ENCODE results near the gene ATXN7L1. TPM values are rescaled to one million over a fixed set of nuclear protein-coding genes. Genes with fewer than 3 reads are reported as not detected.

ATXN7L1 gene
- total RNA-seq, 2 experiments from 2014 or later = 0.59 TPM; not detected in 1

- Histone ChIP-seq H4K20me1 (ENCODE audit: insufficient read depth, low read length) (no peaks in the 10 kb centered on the region), H3K36me3 (ENCODE audit: insufficient read depth, low read length) (no peaks in the 10 kb centered on the region)
- POLR2A ChIA-PET = interaction anchor here (0.7 kb wide), 1 partner anchor 308 kb away, joined by 4 read pairs; no protein-coding TSS in a partner anchor
Observed at GRCh38 chr7:105662998-105663397, 213.4 kb downstream of the ATXN7L1 start.

GRCh38 chr7:105661625-105662024 is 214.8 kb downstream of the ATXN7L1 start:
- CTCF ChIA-PET (ENCODE audit: unreplicated experiment) = no interaction called here

More at GRCh38 chr7:105662998-105663397, 213.4 kb downstream of the ATXN7L1 start:
- no peak for DNase-seq (ENCODE audit: low spot score)
- TF ChIP-seq CTCF (conservative IDR thresholded peaks at IDR 0.05; ENCODE audit: low read length) (no peak), EZH2phosphoT487 (IDR thresholded peaks at IDR 0.05; ENCODE audit: borderline replicate concordance, low read depth, low read length) (no peak)
- no peaks in the 10 kb centered on the region for H3K4me1 ChIP-seq (ENCODE audit: insufficient read depth, low read length, poor library complexity, severe bottlenecking)
- BruUV-seq (replicated peaks) = no TSS peak
- CTCF ChIA-PET (ENCODE audit: unreplicated experiment) = no interaction called here
- no peak overlapping the region for H3K4me2 ChIP-seq (ENCODE audit: low read length)
- H3K4me3 ChIP-seq (ENCODE audit: low read depth, low read length, poor library complexity, severe bottlenecking) = no peak overlapping the region
- intact Hi-C loops (cut with micrococcal nuclease; ENCODE audit: unreplicated experiment) = no loop called here
- no peak overlapping the region for H2AFZ ChIP-seq (ENCODE audit: low read length)
- no peaks in the 10 kb centered on the region for H3K9me2 ChIP-seq (ENCODE audit: insufficient read depth, low read length)
- no peaks in the 10 kb centered on the region for H3K79me2 ChIP-seq (ENCODE audit: insufficient read depth, low read depth, low read length)
- H3K9me3 ChIP-seq (ENCODE audit: low read length) = no peaks in the 10 kb centered on the region
- no peak overlapping the region for H3K27ac ChIP-seq (ENCODE audit: low read depth, low read length, poor library complexity, severe bottlenecking)

More at GRCh38 chr7:105661625-105662024, 214.8 kb downstream of the ATXN7L1 start:
- no peak overlapping the region for H2AFZ ChIP-seq (ENCODE audit: low read length)
- no peaks in the 10 kb centered on the region for H4K20me1 ChIP-seq (ENCODE audit: insufficient read depth, low read length)
- H3K9me2 ChIP-seq (ENCODE audit: insufficient read depth, low read length) = no peaks in the 10 kb centered on the region
- no peak overlapping the region for H3K27ac ChIP-seq (ENCODE audit: low read depth, low read length, poor library complexity, severe bottlenecking)
- H3K4me1 ChIP-seq (ENCODE audit: insufficient read depth, low read length, poor library complexity, severe bottlenecking) = no peaks in the 10 kb centered on the region
- no peaks in the 10 kb centered on the region for H3K36me3 ChIP-seq (ENCODE audit: insufficient read depth, low read length)
- POLR2A ChIA-PET = no interaction called here
- no peak for DNase-seq (ENCODE audit: low spot score)
- no peak overlapping the region for H3K4me2 ChIP-seq (ENCODE audit: low read length)
- intact Hi-C loops (cut with micrococcal nuclease; ENCODE audit: unreplicated experiment) = no loop called here
- BruUV-seq (replicated peaks) = no TSS peak
- H3K9me3 ChIP-seq (ENCODE audit: low read length) = no peaks in the 10 kb centered on the region
- no peaks in the 10 kb centered on the region for H3K79me2 ChIP-seq (ENCODE audit: insufficient read depth, low read depth, low read length)
- TF ChIP-seq CTCF (conservative IDR thresholded peaks at IDR 0.05; ENCODE audit: low read length) (no peak), EZH2phosphoT487 (IDR thresholded peaks at IDR 0.05; ENCODE audit: borderline replicate concordance, low read depth, low read length) (no peak)
- no peak overlapping the region for H3K4me3 ChIP-seq (ENCODE audit: low read depth, low read length, poor library complexity, severe bottlenecking)

Measured in OCI-LY7 (cell line).